ELR (cell line): ENCODE results near the gene ANKRD65.
A peak's percentile ranks its signal among the peaks of the same experiment; 100 is the strongest.
"Not testable (repeated sequence)": the region's sequence is repeated elsewhere in the genome, so short reads cannot be mapped to it uniquely, and the experiment has no call there.

Source experiments
- DNase-seq: peaks from one replicate; pipeline ENCODE4 v3.0.0-alpha.2; 2015; ENCODE audit warnings: low read depth

The ANKRD65 gene

DNA sequence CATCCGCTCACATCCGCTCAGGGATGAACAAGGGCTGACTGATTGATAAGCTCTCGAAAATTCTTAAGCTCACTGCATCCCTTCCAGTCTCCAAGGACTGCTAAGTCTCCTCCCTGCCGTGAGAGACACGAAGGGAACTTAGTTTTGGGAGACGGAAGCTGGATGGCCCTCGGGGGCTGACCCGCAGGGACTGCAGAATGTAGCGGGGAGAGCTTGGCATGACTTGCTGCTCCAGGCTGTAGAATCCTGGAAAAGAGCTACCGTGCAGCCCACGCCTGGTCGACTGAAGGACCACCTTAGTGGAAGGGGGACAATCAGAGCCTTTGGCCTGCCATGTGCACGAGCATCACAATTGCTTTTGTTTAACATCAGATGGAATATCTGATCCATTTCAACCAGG, 5.3 kb downstream of the ANKRD65 start:
- DNase-seq, result no peak

DNA sequence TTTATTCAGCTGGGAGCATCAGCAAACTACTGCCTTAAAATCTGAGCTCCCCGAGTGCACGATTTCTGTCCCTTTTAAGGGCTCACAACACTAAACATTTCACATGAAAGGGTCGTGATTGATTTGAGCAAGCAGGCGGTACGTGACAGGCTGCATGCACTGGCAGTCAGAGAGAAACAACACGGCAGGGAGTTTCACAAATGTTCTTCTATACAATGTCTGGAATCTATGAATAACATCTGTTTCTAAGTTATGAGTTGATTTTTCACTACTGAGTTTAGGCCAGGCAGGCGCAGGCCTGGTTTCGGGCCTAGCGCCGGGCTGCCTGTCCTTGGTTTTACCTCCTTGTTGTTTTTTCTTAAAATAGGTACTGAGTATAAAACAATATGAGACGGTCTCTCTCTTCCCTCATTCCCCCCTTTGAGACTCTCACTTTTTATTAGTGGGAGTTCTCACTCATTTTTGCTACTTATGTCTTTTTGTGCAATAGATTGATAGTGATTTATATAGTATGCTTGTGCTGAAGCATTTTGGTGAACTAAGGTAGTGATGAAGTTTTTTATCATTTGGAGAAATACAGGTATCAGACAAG, 8.7 kb downstream of the ANKRD65 start:
- DNase-seq, result not testable (repeated sequence)

DNA sequence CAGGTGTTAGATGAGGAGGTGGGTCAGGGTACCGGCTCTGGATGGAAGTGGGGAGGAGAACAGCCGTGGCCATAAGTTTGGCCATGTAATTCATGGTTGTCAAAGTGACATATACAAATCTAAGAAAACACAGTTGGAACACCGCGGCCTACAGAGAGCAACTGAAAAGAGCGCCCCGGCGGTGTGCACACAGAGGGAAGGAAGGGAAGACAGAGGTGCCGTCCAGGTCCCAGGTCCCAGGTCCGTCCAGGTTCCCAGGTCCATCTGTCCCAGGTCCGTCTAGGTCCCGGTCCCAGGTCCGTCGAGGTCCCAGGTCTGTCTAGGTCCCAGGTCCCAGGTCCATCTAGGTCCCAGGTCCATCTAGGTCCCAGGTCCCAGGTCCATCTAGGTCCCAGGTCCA, 9.4 kb downstream of the ANKRD65 start:
- DNase-seq, result no peak

DNA sequence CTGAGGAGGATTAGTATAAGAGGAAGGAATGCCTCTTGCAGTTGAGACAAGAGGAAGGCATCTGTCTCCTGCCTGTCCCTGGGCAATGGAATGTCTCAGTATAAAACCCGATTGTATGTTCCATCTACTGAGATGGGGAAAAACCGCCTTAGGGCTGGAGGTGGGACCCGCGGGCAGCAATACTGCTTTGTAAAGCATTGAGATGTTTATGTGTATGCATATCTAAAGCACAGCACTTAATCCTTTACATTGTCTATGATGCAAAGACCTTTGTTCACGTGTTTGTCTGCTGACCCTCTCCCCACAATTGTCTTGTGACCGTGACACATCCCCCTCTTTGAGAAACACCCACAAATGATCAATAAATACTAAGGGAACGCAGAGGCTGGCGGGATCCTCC, 10.8 kb downstream of the ANKRD65 start:
- DNase-seq, result not testable (repeated sequence)

DNA sequence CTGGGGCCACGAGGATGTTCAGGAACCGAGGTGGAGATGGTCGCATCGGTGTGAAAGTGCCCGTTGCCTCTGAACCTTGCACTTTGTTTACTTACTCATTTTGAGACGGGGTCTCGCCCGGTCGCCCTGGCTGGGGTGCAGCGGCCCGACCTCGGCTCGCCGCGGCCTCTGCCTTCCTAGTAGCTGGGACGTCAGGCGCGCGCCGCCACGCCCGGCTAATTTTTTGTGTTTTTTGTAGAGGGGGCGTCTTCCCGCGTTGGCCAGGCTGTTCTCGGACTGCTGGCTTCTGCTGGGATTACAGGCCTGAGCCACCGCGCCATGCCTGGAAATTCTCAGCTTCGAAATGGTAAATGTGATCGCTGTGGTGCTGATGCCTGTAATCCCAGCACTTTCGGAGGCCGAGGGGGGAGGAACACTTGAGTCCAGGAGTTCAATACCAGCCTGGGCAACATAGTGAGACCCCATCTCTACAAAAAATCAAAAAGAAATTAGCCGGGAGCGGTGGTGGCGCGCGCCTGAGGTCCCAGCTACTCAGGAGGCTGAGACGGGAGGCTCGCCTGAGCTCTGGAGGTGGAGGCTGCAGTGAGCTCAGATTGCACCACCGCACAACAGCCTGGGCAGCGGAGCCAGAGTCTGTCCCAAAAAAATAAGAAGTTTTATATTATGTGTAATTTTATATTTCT, 13.3 kb downstream of the ANKRD65 start:
- peak; percentile 51 for DNase-seq

DNA sequence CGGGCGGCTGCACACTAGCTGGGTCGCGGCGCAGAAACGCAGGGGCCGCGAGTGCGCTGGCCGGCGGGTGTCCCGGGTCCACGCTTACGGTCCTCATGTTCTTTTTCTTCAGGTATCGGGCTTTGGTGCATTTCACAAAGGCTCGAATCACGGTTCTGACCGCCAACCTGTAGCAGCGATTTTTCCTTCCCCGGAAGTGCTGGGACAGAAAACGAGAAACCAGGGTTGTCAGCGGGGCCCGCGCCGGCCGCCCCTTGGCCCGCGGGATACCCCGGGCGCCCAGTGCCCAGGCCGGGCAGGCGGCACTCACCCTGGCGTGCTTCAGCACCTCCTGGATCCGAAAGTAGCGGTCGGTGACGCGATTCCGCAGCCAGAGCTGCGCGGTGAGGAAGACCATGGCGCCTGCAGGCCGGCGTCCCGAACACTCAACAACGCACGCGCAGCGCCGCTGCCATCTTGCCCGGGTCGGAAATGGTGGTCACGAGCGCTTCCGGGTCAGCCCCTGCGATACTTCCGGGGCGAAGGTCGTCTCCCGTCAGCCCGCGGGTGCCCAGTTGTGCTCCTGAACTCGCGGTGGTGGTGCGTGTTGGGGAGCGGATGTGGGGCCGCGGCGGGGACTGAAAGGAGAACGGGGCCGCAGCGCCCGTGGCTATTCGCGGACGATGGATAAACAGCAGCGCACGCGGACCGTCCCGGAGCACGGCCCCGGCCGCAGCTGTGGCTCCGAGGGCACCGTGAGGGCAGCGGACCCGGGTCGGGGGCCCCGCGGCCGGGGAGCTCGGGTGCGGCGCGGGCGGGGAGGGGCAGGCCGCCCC, 14.0 kb downstream of the ANKRD65 start, which contains the start of gene MRPL20:
TSS of gene MRPL20 (minus strand) at position 473 of the 815 bp plus-strand sequence. CDS start at position 397, 76 bp downstream.
- peak; percentile 93 for DNase-seq

DNA sequence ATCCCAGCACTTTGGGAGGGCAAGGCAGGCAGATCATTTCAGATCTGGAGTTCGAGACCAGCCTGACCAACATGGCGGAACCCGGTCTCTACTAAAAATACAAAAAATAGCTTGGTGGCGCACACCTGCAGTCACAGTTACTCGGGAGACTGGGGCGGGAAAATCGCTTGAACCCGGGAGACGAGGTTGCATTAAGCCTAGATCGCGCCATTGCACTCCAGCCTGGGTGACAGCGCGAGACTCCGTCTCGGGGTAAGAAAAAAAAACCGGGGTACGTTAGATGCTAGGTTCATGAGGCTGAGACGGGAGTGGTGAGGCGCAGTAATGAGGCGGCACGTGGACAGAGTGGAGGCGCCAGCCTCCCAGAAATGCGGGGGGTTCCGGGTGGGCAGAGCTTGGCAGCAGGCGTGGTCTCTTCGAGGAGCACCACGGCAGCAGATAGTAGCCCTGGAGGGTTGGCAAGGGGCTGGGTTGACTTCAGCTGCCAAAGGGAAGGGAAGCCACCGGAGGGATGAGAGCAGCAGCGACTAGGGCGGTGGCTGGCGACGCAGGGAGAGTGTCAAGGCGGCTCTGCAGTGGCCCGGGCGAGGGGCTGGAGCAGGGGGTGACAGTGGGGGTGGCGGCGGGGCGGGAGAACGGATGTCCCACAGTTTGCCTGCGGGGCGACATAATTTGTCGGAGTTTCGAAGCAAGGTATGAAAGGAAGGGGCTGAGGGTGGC, 14.8 kb downstream of the ANKRD65 start:
- no peak for DNase-seq

DNA sequence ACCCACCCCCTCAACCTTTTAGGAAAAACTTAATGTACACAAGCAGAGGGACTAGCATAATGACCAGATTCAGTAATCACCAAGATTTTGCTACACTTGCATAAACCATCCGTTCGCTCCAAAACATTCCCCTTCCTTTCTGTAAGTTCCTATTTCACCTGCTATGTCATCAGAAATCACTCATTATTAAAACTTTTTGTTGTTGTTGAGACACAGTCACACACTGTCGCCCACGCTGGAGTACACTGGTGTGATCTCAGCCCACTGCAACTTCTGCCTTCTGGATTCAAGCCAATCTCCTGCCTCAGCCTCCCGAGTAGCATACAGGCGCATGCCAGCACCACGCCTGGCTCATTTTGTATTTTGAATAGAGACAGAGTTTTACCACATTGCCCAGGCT, 17.4 kb downstream of the ANKRD65 start:
- DNase-seq, result no peak

DNA sequence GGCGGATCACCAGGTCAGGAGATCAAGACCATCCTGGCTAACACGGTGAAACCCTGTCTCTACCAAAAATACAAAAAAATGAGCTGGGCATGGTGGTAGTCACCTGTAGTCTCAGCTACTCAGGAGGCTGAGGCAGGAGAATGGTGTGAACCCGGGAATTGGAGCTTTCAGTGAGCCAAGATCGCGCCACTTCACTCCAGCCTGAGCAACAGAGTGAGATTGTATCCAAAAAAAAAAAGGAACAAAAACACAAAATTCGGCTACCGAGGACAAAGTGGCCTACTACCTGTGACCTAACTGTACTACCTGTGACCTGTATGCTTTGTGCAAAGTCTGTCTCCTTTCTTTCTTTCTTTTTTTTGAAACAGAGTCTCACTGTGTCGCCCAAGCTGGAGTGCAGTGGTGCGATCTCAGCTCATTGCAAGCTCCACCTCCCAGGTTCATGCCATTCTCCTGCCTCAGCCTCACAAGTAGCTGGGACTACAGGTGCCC, 18.1 kb downstream of the ANKRD65 start:
- not testable (repeated sequence) for DNase-seq

DNA sequence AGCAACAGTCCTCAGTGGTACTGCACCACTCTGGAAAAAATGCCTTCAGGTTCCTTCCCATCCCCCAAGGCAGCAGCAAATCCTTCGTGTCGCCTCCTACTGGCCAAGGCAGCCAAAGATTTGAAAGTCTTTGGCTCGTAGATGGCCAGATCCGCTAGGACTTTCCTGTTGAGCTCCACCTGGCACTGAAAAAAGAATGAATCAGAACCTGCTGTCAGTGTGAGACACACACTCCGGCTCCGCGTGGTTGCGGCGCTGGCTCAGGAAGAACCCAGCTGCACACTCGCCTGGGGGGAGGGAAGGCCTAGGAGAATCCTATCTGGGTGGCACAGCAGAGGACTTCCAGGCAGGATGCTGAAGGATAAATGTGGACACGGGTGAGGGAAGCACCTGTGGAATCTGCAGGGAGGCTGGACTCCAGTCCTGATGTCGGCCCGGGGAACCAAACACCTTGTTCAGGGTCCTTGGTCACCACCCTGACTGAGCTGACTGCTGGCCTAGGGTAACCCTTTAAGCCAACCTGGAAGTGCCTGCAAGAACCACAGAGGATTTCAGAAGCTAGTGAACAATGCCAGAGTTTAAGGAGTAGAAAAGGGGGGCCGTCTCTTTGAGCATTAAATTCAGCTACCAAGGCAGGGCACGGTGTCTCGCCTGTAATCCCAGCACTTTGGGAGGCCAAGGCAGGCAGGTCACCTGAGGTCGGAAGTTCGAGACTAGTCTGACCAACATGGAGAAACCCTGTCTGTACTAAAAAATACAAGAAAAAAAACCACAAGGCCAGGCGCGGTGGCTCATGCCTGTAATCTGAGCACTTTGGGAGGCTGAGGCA, 18.8 kb downstream of the ANKRD65 start:
- DNase-seq, result peak; percentile 78

DNA sequence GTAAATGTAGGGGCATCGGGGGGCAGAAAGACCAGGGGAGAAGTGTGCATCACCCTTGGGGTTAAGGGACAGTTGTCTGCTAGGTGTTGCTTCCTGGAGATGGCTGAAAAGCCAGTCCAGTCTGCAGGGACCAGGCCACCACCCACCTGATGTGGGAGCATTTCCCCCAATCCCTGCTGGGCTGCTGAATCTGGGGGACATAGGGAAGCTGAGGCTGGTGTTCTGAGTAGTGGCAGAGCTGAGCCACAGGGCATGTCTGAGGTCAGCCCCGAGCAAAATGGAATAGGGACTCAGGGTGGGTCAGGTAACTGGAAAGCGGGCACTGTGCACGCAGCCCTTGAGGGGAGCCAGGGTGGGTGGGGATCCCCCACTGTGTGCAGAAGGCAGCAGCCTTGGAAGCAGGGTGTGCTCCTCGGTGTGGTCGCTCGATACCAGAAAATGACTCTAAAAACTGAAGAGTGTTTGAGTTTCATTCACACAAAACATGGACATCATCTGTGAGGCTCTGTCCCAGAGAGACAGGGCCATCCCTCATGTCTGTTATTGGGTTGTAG, 19.5 kb downstream of the ANKRD65 start:
- DNase-seq, result no peak

DNA sequence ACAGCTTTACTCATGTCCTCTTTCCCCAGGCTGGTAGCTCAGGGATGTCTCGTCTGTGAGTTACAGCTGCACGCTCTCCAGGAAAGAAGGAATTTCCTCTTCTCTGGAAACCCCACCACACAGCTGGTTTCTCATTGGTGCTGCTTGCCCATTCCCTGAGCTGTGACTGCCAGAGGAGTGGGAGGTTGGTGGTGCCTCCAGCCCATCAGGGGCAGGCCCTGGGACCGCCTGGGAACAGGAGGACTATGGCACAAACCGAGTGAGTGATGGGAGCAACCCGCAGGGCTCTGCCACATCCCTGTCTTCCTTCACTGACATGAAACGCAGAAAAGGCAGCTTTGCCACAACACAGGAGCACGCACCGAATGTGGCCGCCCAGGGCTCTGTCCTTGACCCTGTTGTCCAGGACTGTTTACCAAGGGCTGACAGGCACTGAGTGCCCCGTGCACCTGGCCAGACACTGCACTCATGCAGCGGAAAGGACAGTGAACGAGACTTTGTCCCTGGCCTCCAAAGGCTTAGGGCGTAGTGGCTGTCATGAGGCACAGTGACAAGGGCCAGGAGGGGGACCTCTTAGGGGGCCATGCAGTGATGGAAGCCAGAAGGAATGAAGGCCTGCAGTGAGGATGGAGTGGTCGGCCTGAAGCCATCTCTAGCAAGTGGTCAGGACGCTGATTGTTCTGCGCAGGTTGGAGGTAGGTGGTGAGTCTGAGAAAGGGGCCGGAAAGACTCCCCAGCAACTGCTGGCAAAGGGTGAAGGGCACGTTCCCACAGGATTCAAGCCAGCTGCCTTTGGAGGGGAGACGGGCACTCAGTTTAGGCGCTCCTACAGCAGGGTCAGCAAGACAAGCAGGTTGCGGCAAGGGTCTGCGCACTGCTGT, 20.3 kb downstream of the ANKRD65 start:
- DNase-seq, result peak; percentile 45

DNA sequence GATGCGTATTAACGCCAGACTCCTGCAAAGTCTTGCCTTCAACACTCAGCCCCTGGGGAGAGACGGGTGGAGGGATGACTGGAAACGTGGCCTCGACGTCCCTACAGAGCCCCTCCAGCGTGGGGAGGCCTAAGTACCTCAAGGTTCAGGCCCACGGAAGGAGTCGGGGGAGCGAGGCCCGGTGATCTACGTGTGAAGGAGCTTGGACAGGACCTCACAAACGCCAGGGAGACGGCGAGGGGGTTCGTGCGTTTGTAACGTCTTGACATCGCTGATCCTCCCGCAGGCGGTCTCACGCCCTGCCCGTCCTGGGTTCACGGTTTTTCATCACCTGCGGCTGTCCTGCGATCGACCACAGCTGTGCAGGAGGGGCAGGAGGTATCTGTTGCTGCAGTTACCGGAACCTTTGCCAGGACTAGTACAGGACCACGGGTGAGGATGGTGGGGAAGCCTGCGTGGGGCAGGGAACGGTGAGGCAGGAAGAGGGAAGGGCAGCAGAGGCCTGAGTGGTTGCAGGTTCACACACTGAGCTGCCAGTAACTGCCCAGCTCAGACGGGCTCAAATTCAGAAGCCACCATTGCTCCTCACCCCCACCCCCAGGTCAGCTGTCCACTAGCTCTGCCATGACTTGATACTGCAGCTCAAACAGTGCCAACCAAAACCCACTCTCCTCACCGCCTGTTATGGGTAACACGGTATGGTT, 21.1 kb downstream of the ANKRD65 start:
- peak; percentile 47 for DNase-seq

DNA sequence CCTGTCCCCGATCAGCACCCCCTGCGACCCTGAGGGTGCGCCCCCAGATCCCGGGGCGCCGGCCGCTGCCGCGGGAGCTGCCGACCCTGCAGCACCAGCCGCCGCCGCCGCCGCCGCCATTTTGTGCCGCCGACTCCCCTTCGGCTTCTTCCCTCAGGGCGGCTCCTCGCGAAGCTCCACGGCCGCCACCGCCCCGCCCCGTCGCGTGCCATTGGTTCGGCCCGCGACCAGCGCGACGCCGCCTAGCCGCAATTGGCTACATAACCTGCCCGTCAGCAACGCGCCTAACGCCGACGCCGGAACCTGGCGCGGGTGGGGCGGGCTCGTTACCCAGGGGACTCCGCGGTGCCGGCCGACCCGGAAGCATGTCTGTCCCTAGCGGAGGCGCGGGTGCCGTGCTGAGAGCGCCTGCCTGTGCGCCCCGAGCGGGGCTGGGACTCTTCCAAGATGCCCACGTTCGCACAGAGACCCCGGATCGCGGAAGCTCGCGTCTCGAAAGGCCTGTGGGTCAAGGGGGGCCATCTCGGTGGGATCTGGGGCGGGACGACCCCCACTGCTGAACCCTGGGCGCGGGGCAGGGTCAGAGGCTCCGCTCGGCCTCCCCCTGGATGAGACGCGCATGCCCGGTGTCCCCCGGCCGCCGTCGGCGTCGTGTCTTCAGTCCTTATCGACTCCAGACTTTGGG, 21.7 kb downstream of the ANKRD65 start, which contains the start of gene CCNL2:
TSS of gene CCNL2 (minus strand) at position 149 of the 685 bp plus-strand sequence. CDS start at position 120, 29 bp downstream.
- peak; percentile 98 for DNase-seq

DNA sequence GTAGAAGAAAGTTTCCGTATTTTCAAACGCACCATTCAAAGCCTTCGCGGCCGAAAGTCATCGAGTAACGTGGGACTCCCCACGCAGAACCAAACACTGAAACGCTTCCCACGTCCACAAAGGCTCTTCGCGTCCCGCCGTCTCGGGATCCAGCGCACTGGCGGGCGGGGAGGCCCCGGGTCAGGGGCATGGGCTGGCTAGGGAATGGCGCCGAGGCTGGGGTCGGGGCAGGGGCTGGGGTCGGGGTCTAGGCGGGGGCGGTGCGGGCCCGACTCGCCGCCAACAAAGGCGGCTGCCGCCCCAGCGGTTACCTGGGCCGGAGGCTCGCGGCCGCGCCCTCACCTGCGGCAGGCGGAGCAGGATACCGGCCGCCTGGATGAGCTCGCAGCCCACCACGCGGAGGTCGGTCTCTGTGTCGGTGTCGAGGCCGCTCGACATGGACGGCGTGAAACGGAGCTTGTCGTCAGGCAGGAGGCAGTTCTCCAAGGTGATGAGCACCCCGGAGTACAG, 22.3 kb downstream of the ANKRD65 start:
- DNase-seq, result no peak

DNA sequence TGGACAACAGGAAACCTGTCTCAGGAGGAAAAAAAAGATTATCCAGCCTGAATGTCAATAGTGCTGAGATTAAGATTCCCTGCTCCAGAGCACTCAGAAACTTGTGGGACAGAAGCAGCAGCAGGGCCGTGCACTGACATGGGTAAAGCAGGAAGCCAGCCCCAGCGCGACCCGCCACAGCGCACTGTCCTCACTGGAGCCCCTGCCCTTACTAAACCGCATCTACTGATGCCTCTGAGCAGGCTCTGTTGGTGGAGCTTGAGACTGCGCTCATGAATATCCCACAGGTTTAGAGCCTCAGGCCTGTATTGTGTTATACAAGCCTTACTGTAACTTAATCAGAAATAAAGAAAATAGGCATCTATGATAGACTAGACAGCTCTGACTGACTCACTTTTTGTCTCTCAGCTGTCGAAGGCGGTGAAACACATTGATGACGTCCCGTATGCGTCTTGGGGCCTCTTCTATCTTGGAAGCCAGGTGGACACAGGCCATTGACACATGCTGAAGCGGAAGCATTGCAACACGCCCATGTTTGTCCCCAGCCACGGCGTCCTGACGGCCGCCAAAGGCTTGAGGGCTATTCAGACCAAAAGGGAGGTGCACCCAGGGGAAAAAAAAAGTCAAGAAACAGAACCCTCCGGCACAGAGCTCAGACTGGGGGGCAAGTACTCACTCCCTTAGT, 23.1 kb downstream of the ANKRD65 start:
- peak; percentile 41 for DNase-seq

DNA sequence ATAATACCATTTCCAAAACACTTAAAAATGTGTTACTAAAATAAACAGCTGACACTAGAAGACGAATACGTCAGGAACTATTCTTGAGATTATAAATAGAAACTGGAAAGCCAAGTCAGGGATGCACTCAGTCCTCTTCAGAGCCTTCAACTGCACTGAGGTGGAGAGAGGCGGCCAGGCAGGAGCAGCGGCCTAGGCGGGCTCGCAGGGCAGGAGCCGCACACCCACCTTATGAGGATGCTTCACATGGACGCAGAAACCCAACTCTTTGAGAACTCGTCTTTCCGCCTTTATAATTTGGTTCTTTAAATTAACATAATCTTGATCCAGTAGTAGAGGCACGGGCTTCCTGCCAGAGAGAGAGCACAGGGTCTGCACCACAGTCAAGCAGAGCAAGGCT, 25.9 kb downstream of the ANKRD65 start:
- DNase-seq, result no peak

DNA sequence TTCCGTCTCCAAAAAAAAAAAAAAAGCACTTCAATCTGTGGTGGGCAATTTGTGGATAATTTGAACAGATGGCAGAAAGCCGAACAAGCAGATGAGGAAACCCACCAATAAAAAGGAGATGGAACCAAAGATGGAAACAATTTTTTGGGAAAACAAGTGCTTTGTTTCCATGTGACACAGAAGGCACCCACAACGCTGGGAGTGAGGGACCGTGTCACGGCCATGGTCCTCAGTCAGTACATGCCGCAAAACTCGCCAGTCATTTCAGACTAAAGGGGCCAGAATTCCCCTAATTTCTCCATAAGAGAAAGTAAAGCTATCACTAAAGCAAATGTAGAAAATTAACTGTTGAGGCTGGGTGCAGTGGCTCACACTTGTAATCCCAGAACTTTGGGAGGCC, 27.0 kb downstream of the ANKRD65 start:
- DNase-seq, result no peak
